K562 (cell line): ENCODE measurements around the gene TPR. TPM values are rescaled to one million over a fixed set of nuclear protein-coding genes. Genes with fewer than 3 reads are reported as not detected.

Experiments used
- CXXC5 ChIP-seq: fragments of 250-450 bp; sonication (Bioruptor Pico); IDR thresholded peaks from 2 replicates; pipeline ENCODE4 v1.8.0; 2022; ENCODE audit warnings: inconsistent platforms, mild to moderate bottlenecking, moderate library complexity
- FOXJ3 ChIP-seq: sonication (generic); formaldehyde crosslinking; IDR thresholded peaks from 2 replicates; pipeline ENCODE4 v1.4.0; 2020; ENCODE audit warnings: mild to moderate bottlenecking, missing genetic modification reagents
- GATAD2B ChIP-seq: fragments of 450-650 bp; IDR thresholded peaks from 2 replicates; pipeline ENCODE4 v1.6.1; 2017; ENCODE audit warnings: mild to moderate bottlenecking, borderline replicate concordance
- ILK ChIP-seq: fragments of 450-650 bp; IDR thresholded peaks from 2 replicates; pipeline ENCODE4 v1.6.1; 2016; ENCODE audit warnings: missing genetic modification characterization, low read depth, mild to moderate bottlenecking, missing compliant biosample characterization, moderate library complexity, borderline replicate concordance
- MEIS2 ChIP-seq: fragments of 450-650 bp; IDR thresholded peaks from 2 replicates; pipeline ENCODE4 v1.6.1; 2014; ENCODE audit warnings: mild to moderate bottlenecking; ENCODE audit not compliant: partially characterized antibody
- NR2C2 ChIP-seq, 2 experiments: fragments of 200-800 bp in 1 of 2; sonication (Bioruptor generic) in 1 of 2; sonication (generic) in 1 of 2; formaldehyde crosslinking in 1 of 2; IDR thresholded peaks; 2 replicates each; pipeline versions ENCODE4 v1.6.1 to v1.8.0; 2016 to 2022; ENCODE audit warnings: mild to moderate bottlenecking in 1 of 2, missing compliant biosample characterization in 1 of 2, missing genetic modification characterization in 1 of 2, missing genetic modification reagents in 1 of 2
- PPARD ChIP-seq: fragments of 250-450 bp; sonication (Bioruptor Pico); IDR thresholded peaks from 2 replicates; pipeline ENCODE4 v1.8.0; 2022; ENCODE audit warnings: inconsistent platforms, mild to moderate bottlenecking, moderate library complexity
- PTRF ChIP-seq: fragments of 450-650 bp; IDR thresholded peaks from 2 replicates; pipeline ENCODE4 v1.6.1; 2016; ENCODE audit warnings: mild to moderate bottlenecking, missing genetic modification characterization, missing compliant biosample characterization
- RBM25 ChIP-seq: fragments of 200-400 bp; formaldehyde crosslinking; IDR thresholded peaks from 2 replicates; pipeline ENCODE4 v1.6.1; 2018; ENCODE audit warnings: low read length, low read depth, moderate library complexity; ENCODE audit not compliant: severe bottlenecking
- U2AF2 ChIP-seq: fragments of 200-400 bp; formaldehyde crosslinking; optimal IDR thresholded peaks from 2 replicates; pipeline ENCODE3; 2017; ENCODE audit warnings: low read depth, mild to moderate bottlenecking, low read length
- polyA plus RNA-seq, 8 experiments: library from polyadenylated mRNA; depleted of rRNA in 4 of 8; stranded (reverse) in 5 of 8; unstranded in 3 of 8; fragments of >200 nt; fragmentation: Nextera tagmentation in 2 of 8; fragmentation: Illumina TruSeq in 1 of 8; extraction: Ambion mirVana in 2 of 8; extraction: Trizol in 1 of 8; gene quantifications; 2 replicates each; pipeline versions ENCODE4 v1.2.1 to v1.2.3, GENCODE V29; 2011 to 2014; ENCODE audit warnings: inconsistent platforms in 1 of 8, missing spikeins in 1 of 8
- total RNA-seq, 7 experiments: library from RNA; depleted of rRNA in 6 of 7; stranded (reverse); fragments of >200 nt in 6 of 7; fragmentation: Illumina TruSeq in 2 of 7; extraction: Trizol in 2 of 7; gene quantifications; 2 replicates each; pipeline versions ENCODE4 v1.2.1 to v1.2.3, GENCODE V29; 2011 to 2021; ENCODE audit warnings: low replicate concordance in 1 of 7
- TF ChIP-seq, protein P1 (sequence below), 2 experiments: IDR thresholded peaks; 2 replicates each; pipeline ENCODE4 v1.6.1; 2012; ENCODE audit warnings: improper control_type of control experiment in 2 of 2, low read depth in 2 of 2, low read length in 2 of 2, borderline replicate concordance in 1 of 2
- TF ChIP-seq, protein P2 (sequence below): sonication (generic); formaldehyde crosslinking; IDR thresholded peaks from 2 replicates; pipeline ENCODE4 v1.8.1; 2023; ENCODE audit warnings: mild to moderate bottlenecking, missing genetic modification reagents
- TF ChIP-seq, protein P3 (sequence below): fragments of 250-450 bp; sonication (Bioruptor Pico); IDR thresholded peaks from 2 replicates; pipeline ENCODE4 v1.4.0; 2020
- TF ChIP-seq, protein P4 (sequence below): fragments of 450-650 bp; formaldehyde crosslinking; IDR thresholded peaks from 2 replicates; pipeline ENCODE4 v1.4.0; 2022; ENCODE audit warnings: missing genetic modification characterization

The TPR gene
- total and polyA plus RNA-seq, 9 of the 15 experiments (the other 6 are each of a cell fraction or from before 2014, with no cell fraction given): 48.5 to 167 (median 138) TPM

DNA sequence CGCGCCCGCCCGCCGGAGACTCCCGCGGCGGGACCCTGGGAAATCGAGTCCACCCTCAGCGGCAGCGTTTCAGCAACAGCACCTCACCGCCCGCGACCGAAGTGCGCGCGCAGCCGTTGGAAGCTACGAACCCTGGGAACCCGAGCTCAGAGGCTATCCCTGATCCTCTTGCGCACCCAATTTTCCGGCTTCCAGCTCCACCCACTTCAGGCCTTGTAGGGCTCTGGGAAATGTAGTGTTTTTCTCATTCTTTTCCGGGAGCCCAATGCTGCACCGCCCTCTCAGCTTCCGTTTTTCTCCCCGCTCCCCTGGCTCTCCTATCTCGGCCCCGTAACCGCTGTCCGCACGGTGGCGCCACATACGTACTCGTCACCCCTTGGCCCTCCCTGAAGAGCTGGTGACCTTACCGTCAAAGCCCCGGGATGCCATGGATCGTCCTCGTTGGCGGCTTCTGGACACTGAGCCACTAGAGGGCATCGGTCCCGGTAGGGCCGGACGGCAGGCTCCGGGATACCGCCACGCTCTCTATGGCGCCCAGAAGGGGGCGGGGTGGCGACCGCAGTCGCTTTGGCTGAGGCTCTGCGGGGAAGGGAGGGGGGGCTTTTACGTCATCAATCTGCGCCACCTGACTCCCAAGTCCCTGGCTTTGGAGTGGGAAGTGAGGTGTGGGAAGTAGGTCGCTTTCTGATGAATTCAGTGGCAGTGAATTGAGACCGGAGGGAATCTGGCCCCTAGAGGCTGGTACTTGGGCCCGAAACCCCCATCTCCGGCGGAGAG, at the start of gene TPR, which contains the start of gene ODR4 (continued):
- TF ChIP-seq NR2C2 (CRISPR knock-in tag; IDR thresholded peaks at IDR 0.05) (peak; percentile 68; the same call in 1 of the 2 replicates), NR2C2 (tag; IDR thresholded peaks at IDR 0.05) (peak; percentile 97), CXXC5 (CRISPR knock-in tag) (peak; percentile 93), RBM25 (no peak), ILK (tag) (no peak), PPARD (CRISPR knock-in tag) (no peak), FOXJ3 (CRISPR knock-in tag) (no peak), MEIS2 (peak; percentile 79), U2AF2 (no peak), PTRF (no peak), GATAD2B (peak; percentile 82; the same call in 1 of the 2 replicates)
- TF ChIP-seq, protein P1, sequence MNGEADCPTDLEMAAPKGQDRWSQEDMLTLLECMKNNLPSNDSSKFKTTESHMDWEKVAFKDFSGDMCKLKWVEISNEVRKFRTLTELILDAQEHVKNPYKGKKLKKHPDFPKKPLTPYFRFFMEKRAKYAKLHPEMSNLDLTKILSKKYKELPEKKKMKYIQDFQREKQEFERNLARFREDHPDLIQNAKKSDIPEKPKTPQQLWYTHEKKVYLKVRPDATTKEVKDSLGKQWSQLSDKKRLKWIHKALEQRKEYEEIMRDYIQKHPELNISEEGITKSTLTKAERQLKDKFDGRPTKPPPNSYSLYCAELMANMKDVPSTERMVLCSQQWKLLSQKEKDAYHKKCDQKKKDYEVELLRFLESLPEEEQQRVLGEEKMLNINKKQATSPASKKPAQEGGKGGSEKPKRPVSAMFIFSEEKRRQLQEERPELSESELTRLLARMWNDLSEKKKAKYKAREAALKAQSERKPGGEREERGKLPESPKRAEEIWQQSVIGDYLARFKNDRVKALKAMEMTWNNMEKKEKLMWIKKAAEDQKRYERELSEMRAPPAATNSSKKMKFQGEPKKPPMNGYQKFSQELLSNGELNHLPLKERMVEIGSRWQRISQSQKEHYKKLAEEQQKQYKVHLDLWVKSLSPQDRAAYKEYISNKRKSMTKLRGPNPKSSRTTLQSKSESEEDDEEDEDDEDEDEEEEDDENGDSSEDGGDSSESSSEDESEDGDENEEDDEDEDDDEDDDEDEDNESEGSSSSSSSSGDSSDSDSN (IDR thresholded peaks at IDR 0.05; ENCODE audit: borderline replicate concordance in 1 of 2, low read depth in 2 of 2, low read length in 2 of 2): peak in 1 of 2 experiments; percentile 68; a peak in 2 of 4 replicates
- TF ChIP-seq, protein P2, sequence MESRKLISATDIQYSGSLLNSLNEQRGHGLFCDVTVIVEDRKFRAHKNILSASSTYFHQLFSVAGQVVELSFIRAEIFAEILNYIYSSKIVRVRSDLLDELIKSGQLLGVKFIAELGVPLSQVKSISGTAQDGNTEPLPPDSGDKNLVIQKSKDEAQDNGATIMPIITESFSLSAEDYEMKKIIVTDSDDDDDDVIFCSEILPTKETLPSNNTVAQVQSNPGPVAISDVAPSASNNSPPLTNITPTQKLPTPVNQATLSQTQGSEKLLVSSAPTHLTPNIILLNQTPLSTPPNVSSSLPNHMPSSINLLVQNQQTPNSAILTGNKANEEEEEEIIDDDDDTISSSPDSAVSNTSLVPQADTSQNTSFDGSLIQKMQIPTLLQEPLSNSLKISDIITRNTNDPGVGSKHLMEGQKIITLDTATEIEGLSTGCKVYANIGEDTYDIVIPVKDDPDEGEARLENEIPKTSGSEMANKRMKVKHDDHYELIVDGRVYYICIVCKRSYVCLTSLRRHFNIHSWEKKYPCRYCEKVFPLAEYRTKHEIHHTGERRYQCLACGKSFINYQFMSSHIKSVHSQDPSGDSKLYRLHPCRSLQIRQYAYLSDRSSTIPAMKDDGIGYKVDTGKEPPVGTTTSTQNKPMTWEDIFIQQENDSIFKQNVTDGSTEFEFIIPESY (CRISPR knock-in tag): no peak; the same call in 1 of the 2 replicates
- TF ChIP-seq, protein P3, sequence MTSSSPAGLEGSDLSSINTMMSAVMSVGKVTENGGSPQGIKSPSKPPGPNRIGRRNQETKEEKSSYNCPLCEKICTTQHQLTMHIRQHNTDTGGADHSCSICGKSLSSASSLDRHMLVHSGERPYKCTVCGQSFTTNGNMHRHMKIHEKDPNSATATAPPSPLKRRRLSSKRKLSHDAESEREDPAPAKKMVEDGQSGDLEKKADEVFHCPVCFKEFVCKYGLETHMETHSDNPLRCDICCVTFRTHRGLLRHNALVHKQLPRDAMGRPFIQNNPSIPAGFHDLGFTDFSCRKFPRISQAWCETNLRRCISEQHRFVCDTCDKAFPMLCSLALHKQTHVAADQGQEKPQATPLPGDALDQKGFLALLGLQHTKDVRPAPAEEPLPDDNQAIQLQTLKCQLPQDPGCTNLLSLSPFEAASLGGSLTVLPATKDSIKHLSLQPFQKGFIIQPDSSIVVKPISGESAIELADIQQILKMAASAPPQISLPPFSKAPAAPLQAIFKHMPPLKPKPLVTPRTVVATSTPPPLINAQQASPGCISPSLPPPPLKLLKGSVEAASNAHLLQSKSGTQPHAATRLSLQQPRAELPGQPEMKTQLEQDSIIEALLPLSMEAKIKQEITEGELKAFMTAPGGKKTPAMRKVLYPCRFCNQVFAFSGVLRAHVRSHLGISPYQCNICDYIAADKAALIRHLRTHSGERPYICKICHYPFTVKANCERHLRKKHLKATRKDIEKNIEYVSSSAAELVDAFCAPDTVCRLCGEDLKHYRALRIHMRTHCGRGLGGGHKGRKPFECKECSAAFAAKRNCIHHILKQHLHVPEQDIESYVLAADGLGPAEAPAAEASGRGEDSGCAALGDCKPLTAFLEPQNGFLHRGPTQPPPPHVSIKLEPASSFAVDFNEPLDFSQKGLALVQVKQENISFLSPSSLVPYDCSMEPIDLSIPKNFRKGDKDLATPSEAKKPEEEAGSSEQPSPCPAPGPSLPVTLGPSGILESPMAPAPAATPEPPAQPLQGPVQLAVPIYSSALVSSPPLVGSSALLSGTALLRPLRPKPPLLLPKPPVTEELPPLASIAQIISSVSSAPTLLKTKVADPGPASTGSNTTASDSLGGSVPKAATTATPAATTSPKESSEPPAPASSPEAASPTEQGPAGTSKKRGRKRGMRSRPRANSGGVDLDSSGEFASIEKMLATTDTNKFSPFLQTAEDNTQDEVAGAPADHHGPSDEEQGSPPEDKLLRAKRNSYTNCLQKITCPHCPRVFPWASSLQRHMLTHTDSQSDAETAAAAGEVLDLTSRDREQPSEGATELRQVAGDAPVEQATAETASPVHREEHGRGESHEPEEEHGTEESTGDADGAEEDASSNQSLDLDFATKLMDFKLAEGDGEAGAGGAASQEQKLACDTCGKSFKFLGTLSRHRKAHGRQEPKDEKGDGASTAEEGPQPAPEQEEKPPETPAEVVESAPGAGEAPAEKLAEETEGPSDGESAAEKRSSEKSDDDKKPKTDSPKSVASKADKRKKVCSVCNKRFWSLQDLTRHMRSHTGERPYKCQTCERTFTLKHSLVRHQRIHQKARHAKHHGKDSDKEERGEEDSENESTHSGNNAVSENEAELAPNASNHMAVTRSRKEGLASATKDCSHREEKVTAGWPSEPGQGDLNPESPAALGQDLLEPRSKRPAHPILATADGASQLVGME (CRISPR knock-in tag): peak; percentile 39
- TF ChIP-seq, protein P4, sequence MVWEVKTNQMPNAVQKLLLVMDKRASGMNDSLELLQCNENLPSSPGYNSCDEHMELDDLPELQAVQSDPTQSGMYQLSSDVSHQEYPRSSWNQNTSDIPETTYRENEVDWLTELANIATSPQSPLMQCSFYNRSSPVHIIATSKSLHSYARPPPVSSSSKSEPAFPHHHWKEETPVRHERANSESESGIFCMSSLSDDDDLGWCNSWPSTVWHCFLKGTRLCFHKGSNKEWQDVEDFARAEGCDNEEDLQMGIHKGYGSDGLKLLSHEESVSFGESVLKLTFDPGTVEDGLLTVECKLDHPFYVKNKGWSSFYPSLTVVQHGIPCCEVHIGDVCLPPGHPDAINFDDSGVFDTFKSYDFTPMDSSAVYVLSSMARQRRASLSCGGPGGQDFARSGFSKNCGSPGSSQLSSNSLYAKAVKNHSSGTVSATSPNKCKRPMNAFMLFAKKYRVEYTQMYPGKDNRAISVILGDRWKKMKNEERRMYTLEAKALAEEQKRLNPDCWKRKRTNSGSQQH (CRISPR knock-in tag): peak; percentile 80; the same call in 1 of the 2 replicates
